HFFc6 (cell line): ENCODE results near the gene GK. TPM values are rescaled to one million over a fixed set of nuclear protein-coding genes. Genes with fewer than 3 reads are reported as not detected.

ENCODE experiments used
- DNase-seq: peaks from one replicate; pipeline ENCODE4 v3.0.0-alpha.2; 2018
- H3K27ac Mint-ChIP-seq: 2 replicates; pipeline ENCODE4 v1.8.0; 2020; ENCODE audit warnings: mild to moderate bottlenecking, mixed read lengths
- H3K27me3 Mint-ChIP-seq: 2 replicates; pipeline ENCODE4 v1.8.0; 2021; ENCODE audit warnings: mild to moderate bottlenecking, moderate library complexity, mixed read lengths; ENCODE audit not compliant: insufficient read depth
- H3K36me3 Mint-ChIP-seq: 2 replicates; pipeline ENCODE4 v1.8.0; 2021; ENCODE audit warnings: low read depth, mixed read lengths
- H3K4me1 Mint-ChIP-seq: 2 replicates; pipeline ENCODE4 v1.8.0; 2020; ENCODE audit warnings: low read depth, mixed read lengths
- H3K4me3 Mint-ChIP-seq: 2 replicates; pipeline ENCODE4 v1.8.0; 2020; ENCODE audit warnings: mild to moderate bottlenecking, moderate library complexity, mixed read lengths
- H3K9me3 Mint-ChIP-seq: 2 replicates; pipeline ENCODE4 v1.8.0; 2020; ENCODE audit warnings: mild to moderate bottlenecking, mixed read lengths
- long read RNA-seq: library from polyadenylated mRNA; unstranded; transcript quantifications from one replicate; pipeline ENCODE4 v2.0.0, GENCODE V29; 2019
- total RNA-seq, 6 experiments: library from RNA; stranded (reverse); fragmentation: NEBNext Ultra II Directional; extraction: Animal tissue kit (Norgen Biotek cat#: 25700); gene quantifications; 2 replicates in 1 of 6; 3 replicates in 5 of 6; pipeline ENCODE4 v1.2.3, GENCODE V29; 2021
- TF ChIP-seq, protein P1 (sequence below): fragments of 200-600 bp; sonication (generic); IDR thresholded peaks from 2 replicates; pipeline ENCODE4 v1.5.0; 2021; ENCODE audit warnings: antibody characterized with exemption, mild to moderate bottlenecking

The GK gene
- total RNA-seq: 1 to 10 TPM; 5.2 to 8.7 (median 7.9) TPM
- long read RNA-seq, transcript GK-203 (20 exons, 3,707 nt): major isoform, 5 of 6 reads
- long read RNA-seq, partial matches to known transcripts: 0 of 6 reads
- long read RNA-seq, other reads (novel, unspliced or antisense): 0 of 6 reads

DNA sequence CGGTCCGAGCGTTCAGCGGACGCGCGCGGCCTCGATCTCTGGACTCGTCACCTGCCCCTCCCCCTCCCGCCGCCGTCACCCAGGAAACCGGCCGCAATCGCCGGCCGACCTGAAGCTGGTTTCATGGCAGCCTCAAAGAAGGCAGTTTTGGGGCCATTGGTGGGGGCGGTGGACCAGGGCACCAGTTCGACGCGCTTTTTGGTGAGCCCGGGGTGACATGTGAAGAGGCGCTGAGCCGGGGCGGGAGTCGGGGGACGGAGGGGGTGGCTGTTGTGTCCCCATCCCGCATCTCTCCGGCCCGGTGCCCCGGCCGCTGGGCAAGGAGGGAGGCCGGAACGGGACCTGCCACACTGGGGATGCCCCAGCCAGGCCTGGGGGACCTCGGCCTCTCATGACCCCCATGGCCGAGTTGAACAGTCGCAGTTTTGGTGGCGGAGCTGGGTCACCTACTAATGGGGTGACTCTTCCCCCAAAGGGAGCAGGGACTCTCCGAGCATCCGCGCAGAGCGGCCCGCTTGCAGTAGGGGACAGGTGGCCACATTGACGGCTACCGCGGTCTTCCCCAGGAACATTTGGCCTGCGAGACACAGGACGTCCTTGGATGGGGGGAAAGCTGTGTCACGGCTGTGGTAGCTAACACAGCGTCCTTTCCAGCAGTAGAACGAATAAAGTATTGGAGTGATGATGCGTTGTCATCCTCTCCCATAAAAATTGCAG is at the start of gene GK:
Gene GK, plus strand, starts transcription at position 9 of the 717 bp plus-strand sequence. Its CDS starts 115 bp downstream, at position 124.
- TF ChIP-seq, protein P1, sequence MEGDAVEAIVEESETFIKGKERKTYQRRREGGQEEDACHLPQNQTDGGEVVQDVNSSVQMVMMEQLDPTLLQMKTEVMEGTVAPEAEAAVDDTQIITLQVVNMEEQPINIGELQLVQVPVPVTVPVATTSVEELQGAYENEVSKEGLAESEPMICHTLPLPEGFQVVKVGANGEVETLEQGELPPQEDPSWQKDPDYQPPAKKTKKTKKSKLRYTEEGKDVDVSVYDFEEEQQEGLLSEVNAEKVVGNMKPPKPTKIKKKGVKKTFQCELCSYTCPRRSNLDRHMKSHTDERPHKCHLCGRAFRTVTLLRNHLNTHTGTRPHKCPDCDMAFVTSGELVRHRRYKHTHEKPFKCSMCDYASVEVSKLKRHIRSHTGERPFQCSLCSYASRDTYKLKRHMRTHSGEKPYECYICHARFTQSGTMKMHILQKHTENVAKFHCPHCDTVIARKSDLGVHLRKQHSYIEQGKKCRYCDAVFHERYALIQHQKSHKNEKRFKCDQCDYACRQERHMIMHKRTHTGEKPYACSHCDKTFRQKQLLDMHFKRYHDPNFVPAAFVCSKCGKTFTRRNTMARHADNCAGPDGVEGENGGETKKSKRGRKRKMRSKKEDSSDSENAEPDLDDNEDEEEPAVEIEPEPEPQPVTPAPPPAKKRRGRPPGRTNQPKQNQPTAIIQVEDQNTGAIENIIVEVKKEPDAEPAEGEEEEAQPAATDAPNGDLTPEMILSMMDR: no peak
- Mint-ChIP-seq H3K4me1 (peaks cover 37% of the 10 kb centered on the region), H3K9me3 (no peaks in the 10 kb centered on the region), H3K27ac (peak within 1 kb of the TSS; percentile 86), H3K36me3 (no peaks in the 10 kb centered on the region), H3K27me3 (no peaks in the 10 kb centered on the region; the same call in 1 of the 2 replicates), H3K4me3 (peak within 1 kb of the TSS; percentile 90)
- peak; percentile 0 for DNase-seq

DNA sequence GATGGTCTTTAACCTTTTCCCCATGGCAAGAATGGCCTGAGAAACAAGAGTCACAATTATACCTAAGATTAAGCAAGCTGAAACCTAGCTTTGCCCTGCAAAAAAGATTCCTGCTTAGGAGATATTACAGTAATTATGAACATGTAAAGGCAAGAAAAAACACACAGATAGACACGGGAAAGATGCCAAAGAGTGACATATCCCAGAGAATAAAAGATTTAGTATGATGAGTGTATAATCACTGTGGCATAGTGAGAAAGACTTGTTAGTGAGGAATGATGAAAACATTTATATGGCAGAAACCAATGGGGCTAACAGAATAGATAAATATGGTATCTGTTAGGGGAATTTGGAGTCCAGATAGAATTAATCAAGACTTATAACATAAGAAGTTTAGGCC is 46.1 kb upstream of the GK start:
- TF ChIP-seq, protein P1: no peak
- H3K36me3 Mint-ChIP-seq: no peaks in the 10 kb centered on the region

DNA sequence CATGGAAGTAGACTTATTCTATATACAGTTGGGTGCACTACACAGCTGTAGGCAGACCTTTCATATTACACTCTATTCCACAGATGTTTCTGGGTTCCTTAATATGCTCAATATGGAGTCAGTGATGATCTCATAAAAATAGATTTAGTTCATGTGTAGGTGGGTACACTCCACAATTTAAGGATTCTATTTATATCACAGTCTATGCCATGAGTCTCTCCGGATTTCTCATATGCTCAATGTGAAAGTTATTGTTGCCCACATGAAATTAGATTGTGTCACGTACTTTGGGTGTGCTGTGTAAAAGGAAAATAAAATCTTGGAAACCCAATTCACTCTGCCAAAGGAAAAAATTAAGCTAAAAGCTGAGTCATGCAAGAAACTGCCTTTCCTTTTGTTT is 43.2 kb upstream of the GK start:
- no peaks in the 10 kb centered on the region for H3K27me3 Mint-ChIP-seq

More for the DNA sequence above, 46.1 kb upstream of the GK start:
- Mint-ChIP-seq H3K4me1 (no peaks in the 10 kb centered on the region), H3K9me3 (no peaks in the 10 kb centered on the region), H3K4me3 (no peak overlapping the region), H3K27ac (no peak overlapping the region), H3K27me3 (no peaks in the 10 kb centered on the region)
- DNase-seq: no peak

DNA sequence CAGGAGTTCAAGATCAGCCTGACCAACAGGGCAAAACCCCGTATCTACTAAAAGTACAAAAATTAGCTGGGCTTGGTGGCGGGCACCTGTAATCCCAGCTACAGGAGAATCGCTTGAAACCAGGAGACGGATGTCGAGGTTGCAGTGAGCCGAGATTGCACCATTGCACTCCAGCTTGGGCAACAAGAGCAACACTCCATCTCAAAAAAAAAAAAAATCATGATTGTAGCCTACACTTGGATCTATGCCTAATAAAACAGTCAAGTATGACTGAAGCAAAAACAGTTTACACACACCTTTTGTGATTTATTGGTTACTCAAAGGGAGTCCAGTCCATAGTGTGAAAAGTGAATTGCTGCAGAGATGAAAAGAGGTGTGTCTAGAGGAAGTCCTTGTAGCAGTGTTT is 41.0 kb upstream of the GK start:
- Mint-ChIP-seq H3K27ac (no peak overlapping the region), H3K4me3 (no peak overlapping the region), H3K4me1 (peaks cover 8% of the 10 kb centered on the region; the same call in 1 of the 2 replicates), H3K36me3 (no peaks in the 10 kb centered on the region), H3K27me3 (no peaks in the 10 kb centered on the region), H3K9me3 (no peaks in the 10 kb centered on the region)
- DNase-seq: no peak
- TF ChIP-seq, protein P1: no peak

More for the DNA sequence above, 43.2 kb upstream of the GK start:
- H3K4me1 Mint-ChIP-seq: peaks cover 3% of the 10 kb centered on the region; the same call in 1 of the 2 replicates
- H3K27ac Mint-ChIP-seq: no peak overlapping the region
- TF ChIP-seq, protein P1: no peak
- no peaks in the 10 kb centered on the region for H3K36me3 Mint-ChIP-seq
- H3K4me3 Mint-ChIP-seq: no peak overlapping the region
- no peaks in the 10 kb centered on the region for H3K9me3 Mint-ChIP-seq
- DNase-seq: no peak

DNA sequence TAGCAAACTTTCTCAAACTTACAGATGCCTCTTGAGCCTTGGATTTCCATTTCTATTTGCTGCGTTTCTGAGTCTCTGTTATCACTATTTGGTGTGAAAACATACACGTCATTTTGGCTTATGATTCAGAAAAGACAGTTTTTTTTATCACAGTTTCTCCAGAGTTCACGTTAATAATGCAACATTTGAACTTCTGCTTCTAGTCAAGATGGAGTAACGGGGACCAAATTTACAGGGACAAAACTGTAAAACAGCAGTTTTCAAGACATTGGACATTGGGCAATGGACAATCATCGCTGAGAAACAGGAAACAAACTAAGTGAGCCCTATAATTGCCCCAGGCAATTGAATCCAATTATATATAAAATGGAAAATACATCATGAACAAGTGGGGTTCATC is 39.5 kb upstream of the GK start:
- Mint-ChIP-seq H3K9me3 (no peaks in the 10 kb centered on the region), H3K4me3 (no peak overlapping the region), H3K4me1 (peaks cover 12% of the 10 kb centered on the region; the same call in 1 of the 2 replicates), H3K27ac (no peak overlapping the region), H3K27me3 (no peaks in the 10 kb centered on the region), H3K36me3 (no peaks in the 10 kb centered on the region)
- TF ChIP-seq, protein P1: no peak
- no peak for DNase-seq
